ENCODE results near the gene TP53I11.

TP53I11 gene

DNA sequence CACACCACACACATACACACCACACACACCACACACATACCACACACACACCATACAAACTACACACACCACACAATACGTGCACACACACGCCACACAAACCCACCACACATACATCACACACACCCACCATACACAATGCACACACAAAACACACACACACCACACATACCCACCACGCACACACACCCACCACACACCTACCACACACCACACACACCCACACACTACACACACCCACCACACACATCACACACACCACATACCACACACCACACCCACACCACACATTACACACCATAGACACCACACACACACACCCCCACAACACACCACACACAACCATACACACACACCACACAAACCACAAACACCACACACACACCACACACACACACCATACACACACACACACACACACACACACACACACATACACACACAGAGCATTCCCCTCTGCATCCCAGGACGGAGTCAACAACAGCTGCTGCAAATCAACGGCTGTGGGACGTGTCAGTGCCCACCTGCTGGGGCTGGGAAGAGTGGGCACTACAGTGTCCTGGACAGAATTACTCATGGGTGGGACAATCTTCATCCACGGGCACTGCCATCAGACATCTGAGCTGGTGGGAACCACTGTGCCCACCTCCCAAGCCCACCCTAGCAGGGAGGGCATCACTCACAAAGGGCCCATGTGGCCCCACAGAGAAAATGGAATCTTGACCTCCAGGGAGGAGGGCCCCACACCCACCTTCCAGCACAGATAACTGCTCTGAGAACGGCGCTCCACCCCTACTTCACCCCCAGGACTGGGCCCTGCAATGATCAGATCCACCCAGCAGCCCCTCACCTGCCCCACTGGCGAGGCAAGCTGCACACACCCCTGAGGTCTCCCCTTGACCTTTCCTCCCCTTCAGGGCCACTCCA is 8.4 kb downstream of the TP53I11 start:
- Histone ChIP-seq H3K9me3 (ENCODE audit: control insufficient read depth, insufficient read depth, low read length) (no peaks in the 10 kb centered on the region), H3K9ac (ENCODE audit: low read depth, low read length) (no peak overlapping the region), H3K36me3 (ENCODE audit: control insufficient read depth, insufficient read depth, low read length) (peaks cover 20% of the 10 kb centered on the region), H3K27me3 (ENCODE audit: control insufficient read depth, insufficient read depth, low read length) (no peaks in the 10 kb centered on the region), H3K4me3 (ENCODE audit: low read depth, low read length) (no peak overlapping the region), H3K4me1 (ENCODE audit: control insufficient read depth, insufficient read depth, low read length) (peaks cover 15% of the 10 kb centered on the region)

DNA sequence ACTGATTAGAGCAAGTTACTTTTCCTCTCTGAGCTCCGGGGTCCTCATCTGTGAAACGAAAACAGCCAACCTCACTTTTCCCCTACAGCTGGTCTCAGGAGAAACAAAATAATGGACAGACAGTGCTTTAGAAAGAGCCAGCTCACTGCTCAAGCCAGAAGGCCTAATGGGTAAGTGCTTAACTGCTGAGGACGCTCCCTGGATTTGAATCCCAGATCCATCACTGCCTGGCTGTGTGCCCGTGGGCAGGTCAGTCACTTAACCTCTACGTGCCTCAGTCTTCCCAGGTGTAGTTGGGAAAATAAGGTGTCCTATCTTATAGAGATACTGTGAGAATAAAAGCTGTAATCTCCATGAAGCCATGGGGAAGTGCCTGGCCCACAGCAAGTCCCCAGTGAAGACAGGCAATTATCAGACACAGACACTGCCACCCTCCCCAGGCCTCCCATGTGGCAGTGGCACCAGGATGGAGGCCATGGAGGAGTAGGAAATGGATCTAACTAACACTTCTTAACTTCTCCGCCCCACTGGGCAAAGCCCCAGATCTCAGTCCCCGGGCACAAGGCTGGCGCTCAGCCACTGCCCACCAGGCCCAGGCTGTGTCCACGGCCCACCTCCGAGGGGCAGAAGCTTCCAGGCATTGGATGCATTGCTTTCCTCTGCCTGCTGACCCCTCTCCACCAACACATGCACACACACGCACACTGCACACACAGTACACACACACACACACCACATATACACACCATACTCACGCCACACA is 9.2 kb downstream of the TP53I11 start:
- H3K36me3 ChIP-seq (ENCODE audit: control insufficient read depth, insufficient read depth, low read length), result peaks cover 16% of the 10 kb centered on the region
- H3K9me3 ChIP-seq (ENCODE audit: control insufficient read depth, insufficient read depth, low read length), result no peaks in the 10 kb centered on the region
- peaks cover 15% of the 10 kb centered on the region for H3K4me1 ChIP-seq (ENCODE audit: control insufficient read depth, insufficient read depth, low read length)
- H3K27me3 ChIP-seq (ENCODE audit: control insufficient read depth, insufficient read depth, low read length), result no peaks in the 10 kb centered on the region
- no peak overlapping the region for H3K4me3 ChIP-seq (ENCODE audit: low read depth, low read length)
- H3K9ac ChIP-seq (ENCODE audit: low read depth, low read length), result no peak overlapping the region

DNA sequence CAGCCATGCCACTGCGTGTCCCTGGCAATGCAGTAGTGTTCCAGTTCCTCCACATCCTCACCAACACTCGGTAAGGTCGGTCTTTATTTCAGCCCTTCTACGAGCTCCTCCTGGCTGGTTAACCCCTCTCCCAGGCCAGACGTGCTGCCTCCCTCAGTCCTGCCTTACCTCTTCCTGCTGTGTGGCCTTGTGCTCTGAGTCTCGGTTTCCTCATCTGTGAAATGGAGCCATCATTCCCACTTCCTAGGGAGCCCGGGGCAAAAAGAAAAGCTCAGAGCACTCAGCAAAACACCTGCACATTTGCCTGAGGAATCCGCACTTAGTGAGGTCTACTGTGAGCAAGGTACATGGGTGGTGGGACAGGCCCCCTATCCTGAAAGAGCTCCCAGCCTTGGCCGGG is 9.8 kb downstream of the TP53I11 start:
- H3K9me3 ChIP-seq (ENCODE audit: control insufficient read depth, insufficient read depth, low read length), result no peaks in the 10 kb centered on the region
- H3K4me1 ChIP-seq (ENCODE audit: control insufficient read depth, insufficient read depth, low read length), result peaks cover 15% of the 10 kb centered on the region
- H3K36me3 ChIP-seq (ENCODE audit: control insufficient read depth, insufficient read depth, low read length), result peaks cover 12% of the 10 kb centered on the region
- H3K4me3 ChIP-seq (ENCODE audit: low read depth, low read length), result no peak overlapping the region
- no peak overlapping the region for H3K9ac ChIP-seq (ENCODE audit: low read depth, low read length)
- no peaks in the 10 kb centered on the region for H3K27me3 ChIP-seq (ENCODE audit: control insufficient read depth, insufficient read depth, low read length)

DNA sequence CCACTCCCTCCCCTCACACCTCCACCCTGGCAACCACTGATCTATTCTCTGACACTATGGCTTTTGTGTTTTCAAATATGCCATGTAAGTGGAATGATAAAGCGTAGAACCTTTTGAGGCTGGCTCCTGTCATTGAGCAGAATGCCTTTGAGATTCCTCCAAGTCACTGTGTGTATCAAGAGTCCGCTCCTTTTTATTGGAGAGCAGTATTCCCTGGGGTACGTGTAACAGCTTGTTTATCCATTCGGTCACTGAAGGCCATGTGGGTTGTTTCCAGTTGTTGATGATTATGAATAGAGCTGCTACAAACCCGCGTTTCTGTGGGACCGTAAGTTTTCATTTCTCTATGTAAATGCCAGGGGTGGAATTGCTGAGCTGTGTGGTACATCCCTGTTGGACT is 10.3 kb downstream of the TP53I11 start:
- H3K4me3 ChIP-seq (ENCODE audit: low read depth, low read length), result no peak overlapping the region
- peaks cover 12% of the 10 kb centered on the region for H3K36me3 ChIP-seq (ENCODE audit: control insufficient read depth, insufficient read depth, low read length)
- no peak overlapping the region for H3K9ac ChIP-seq (ENCODE audit: low read depth, low read length)
- H3K4me1 ChIP-seq (ENCODE audit: control insufficient read depth, insufficient read depth, low read length), result peaks cover 15% of the 10 kb centered on the region
- H3K9me3 ChIP-seq (ENCODE audit: control insufficient read depth, insufficient read depth, low read length), result no peaks in the 10 kb centered on the region
- no peaks in the 10 kb centered on the region for H3K27me3 ChIP-seq (ENCODE audit: control insufficient read depth, insufficient read depth, low read length)

DNA sequence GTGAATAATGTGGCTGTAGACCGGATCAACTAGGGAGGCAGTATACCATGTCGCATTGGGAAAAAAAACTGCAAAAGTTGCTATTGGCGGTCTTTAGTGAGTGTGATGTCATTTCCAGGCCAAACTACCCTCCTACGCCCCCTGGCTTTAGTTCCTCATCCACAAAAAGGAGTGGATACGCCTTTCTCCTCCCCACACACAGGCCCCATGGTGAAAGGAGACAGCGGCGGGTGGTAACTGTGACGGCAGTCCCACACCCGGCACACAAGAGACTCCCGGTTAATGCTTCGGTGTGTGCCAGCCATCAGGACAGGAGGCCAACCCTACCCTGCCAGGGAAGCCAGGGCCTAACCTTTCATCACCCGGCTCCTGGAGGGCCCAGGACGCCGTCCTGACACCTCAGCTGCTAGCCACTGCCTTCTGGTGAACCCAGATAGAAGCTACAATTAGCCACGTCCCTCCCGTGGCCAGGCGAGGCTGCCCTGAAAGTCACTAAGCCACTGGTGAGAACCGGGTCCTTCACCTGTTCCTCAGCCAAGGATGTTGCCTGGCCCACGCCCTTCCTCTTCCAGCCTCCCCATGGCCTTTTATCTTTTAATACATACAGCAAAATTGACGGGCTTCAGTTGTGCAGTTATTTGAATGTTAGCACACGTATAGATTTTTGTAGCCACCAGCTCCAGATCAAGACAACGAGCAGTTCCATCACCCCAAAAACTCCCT is 10.8 kb downstream of the TP53I11 start:
- no peaks in the 10 kb centered on the region for H3K27me3 ChIP-seq (ENCODE audit: control insufficient read depth, insufficient read depth, low read length)
- H3K36me3 ChIP-seq (ENCODE audit: control insufficient read depth, insufficient read depth, low read length), result peaks cover 18% of the 10 kb centered on the region
- no peaks in the 10 kb centered on the region for H3K9me3 ChIP-seq (ENCODE audit: control insufficient read depth, insufficient read depth, low read length)
- peaks cover 12% of the 10 kb centered on the region for H3K4me1 ChIP-seq (ENCODE audit: control insufficient read depth, insufficient read depth, low read length)
- H3K4me3 ChIP-seq (ENCODE audit: low read depth, low read length), result no peak overlapping the region
- H3K9ac ChIP-seq (ENCODE audit: low read depth, low read length), result no peak overlapping the region

DNA sequence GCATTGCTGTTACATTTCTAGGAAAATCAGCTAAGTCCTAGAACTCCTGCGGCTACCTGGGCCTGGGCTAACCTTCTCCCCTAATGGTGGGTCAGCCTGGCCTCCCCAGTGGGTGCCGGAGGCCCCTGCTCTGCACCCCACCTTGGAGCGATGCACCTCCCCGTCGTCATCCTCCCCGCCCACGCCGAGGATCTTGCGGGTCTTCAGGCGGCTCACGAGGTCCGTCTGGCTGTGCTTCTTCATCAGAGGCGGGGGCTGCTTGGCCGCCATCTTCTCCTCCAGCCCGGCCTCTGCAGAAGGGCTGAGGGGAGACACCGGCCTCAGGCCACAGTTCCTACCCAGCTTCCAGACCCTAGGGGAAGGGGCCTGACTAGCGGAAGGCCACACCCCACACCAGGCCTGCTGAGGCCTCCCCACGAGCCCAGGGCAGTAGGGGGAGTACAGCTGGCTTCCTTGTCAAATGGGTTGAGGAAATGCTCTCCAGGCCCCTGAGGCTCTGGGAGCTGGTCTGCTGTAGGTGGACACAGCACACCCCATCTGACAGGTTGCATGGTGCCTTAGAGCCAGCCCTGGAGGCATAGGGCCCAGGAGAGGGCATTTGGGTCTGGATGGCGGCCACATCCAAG is 12.5 kb downstream of the TP53I11 start:
- no peaks in the 10 kb centered on the region for H3K9me3 ChIP-seq (ENCODE audit: control insufficient read depth, insufficient read depth, low read length)
- no peak overlapping the region for H3K9ac ChIP-seq (ENCODE audit: low read depth, low read length)
- H3K4me3 ChIP-seq (ENCODE audit: low read depth, low read length), result no peak overlapping the region
- H3K36me3 ChIP-seq (ENCODE audit: control insufficient read depth, insufficient read depth, low read length), result peaks cover 27% of the 10 kb centered on the region
- H3K4me1 ChIP-seq (ENCODE audit: control insufficient read depth, insufficient read depth, low read length), result no peaks in the 10 kb centered on the region
- no peaks in the 10 kb centered on the region for H3K27me3 ChIP-seq (ENCODE audit: control insufficient read depth, insufficient read depth, low read length)

DNA sequence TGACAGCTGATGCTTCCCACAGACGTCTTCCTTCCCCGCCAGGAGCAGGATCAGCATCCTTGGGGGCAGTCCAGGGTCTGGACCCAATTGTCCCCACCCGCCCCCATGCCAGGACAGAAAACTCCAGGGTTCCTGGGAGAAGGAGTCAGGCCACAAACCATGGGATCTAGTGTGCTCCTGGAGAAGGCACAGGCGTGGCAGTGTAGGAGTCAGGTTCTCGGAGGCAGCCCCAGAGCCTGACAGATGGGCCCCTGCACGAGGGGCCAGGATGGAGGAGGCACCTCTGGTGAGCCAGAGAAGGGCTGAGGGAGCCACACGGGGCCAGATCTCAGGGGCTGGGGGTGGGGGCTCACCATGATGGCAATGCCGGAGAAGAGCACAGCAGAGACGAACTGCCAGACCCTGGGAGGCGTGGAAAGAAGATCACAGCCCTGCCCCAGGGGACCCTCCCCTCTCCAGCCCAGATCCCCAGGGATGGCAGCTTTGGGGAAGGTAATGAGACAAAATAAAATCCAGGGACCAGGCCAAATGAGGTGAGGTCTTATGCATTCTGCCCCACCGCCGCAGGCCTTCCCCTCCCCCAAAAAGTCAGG is 13.6 kb downstream of the TP53I11 start:
- Histone ChIP-seq H3K36me3 (ENCODE audit: control insufficient read depth, insufficient read depth, low read length) (peaks cover 23% of the 10 kb centered on the region), H3K9ac (ENCODE audit: low read depth, low read length) (no peak overlapping the region), H3K9me3 (ENCODE audit: control insufficient read depth, insufficient read depth, low read length) (no peaks in the 10 kb centered on the region), H3K4me3 (ENCODE audit: low read depth, low read length) (no peak overlapping the region), H3K27me3 (ENCODE audit: control insufficient read depth, insufficient read depth, low read length) (no peaks in the 10 kb centered on the region), H3K4me1 (ENCODE audit: control insufficient read depth, insufficient read depth, low read length) (no peaks in the 10 kb centered on the region)

DNA sequence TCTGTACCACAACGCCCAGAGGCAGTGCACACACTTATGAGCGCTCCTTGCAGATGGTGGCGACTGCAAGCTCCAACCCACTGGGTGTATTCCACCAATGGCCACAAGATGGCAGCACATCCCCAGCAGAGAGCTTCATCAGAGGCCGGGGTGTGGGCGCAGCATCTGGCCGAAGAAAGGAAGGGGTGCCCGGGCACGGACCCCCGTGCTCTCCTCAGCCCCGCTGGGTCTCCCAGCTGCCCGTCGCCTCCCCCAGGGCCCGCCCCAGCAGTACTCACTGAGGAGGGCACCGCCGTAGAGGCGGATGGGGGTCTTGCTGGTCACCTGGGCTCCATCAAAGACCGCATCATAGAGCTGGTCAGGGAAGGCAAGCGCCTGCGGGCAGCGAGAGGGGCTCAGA is 14.2 kb downstream of the TP53I11 start:
- Histone ChIP-seq H3K9me3 (ENCODE audit: control insufficient read depth, insufficient read depth, low read length) (no peaks in the 10 kb centered on the region), H3K36me3 (ENCODE audit: control insufficient read depth, insufficient read depth, low read length) (peaks cover 23% of the 10 kb centered on the region), H3K4me1 (ENCODE audit: control insufficient read depth, insufficient read depth, low read length) (no peaks in the 10 kb centered on the region), H3K4me3 (ENCODE audit: low read depth, low read length) (no peak overlapping the region), H3K9ac (ENCODE audit: low read depth, low read length) (no peak overlapping the region), H3K27me3 (ENCODE audit: control insufficient read depth, insufficient read depth, low read length) (no peaks in the 10 kb centered on the region)

DNA sequence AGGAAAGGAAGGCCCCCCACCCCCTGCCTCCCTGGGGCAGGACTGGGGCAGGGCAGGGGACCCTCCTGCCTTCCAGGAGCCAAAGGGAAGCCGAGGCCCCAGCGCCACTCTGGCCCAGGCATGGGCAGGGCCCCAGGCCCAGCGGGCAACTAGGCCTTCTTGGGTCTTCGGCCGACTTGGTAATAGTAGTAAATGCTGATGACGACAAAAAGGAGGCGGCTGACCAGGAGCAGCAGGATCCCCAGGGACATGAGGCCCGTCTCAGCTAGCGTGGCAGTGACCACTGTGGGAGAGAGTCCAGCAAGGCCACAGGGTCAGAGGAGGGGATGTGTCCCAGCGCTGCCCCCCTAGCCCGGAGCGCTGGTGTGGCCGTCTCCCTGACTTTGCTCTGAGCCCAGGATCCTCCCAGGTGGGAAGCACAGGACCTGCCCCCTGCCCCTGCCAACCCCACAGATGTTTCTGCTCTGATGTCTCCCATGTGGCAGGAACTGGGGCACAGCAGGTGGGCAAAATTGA is 15.9 kb downstream of the TP53I11 start:
- peaks cover 17% of the 10 kb centered on the region for H3K36me3 ChIP-seq (ENCODE audit: control insufficient read depth, insufficient read depth, low read length)
- H3K4me3 ChIP-seq (ENCODE audit: low read depth, low read length), result no peak overlapping the region
- H3K9ac ChIP-seq (ENCODE audit: low read depth, low read length), result no peak overlapping the region
- no peaks in the 10 kb centered on the region for H3K9me3 ChIP-seq (ENCODE audit: control insufficient read depth, insufficient read depth, low read length)
- no peaks in the 10 kb centered on the region for H3K27me3 ChIP-seq (ENCODE audit: control insufficient read depth, insufficient read depth, low read length)
- no peaks in the 10 kb centered on the region for H3K4me1 ChIP-seq (ENCODE audit: control insufficient read depth, insufficient read depth, low read length)

DNA sequence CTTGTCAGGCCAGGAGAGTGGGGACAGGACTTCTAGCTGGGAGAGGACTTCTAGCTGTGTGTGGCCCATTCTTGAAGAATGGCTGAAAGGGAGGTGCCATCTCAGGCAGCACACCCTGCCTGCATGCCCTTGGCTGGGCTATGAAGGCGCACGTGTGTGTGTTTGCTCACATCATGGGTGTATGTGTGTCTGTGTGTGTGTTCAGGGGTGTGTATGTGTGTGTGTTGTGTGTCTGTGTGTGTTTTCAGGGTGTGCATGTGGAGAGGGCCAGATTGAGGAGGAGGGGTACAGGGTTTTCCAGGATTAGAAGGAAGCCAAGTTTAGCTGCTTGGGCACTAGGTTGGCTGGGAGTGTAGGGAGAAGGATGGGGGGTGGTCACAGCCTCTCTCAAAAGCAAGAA is 16.6 kb downstream of the TP53I11 start:
- H3K36me3 ChIP-seq (ENCODE audit: control insufficient read depth, insufficient read depth, low read length), result peaks cover 17% of the 10 kb centered on the region
- no peak overlapping the region for H3K4me3 ChIP-seq (ENCODE audit: low read depth, low read length)
- no peaks in the 10 kb centered on the region for H3K27me3 ChIP-seq (ENCODE audit: control insufficient read depth, insufficient read depth, low read length)
- H3K9me3 ChIP-seq (ENCODE audit: control insufficient read depth, insufficient read depth, low read length), result no peaks in the 10 kb centered on the region
- no peak overlapping the region for H3K9ac ChIP-seq (ENCODE audit: low read depth, low read length)
- no peaks in the 10 kb centered on the region for H3K4me1 ChIP-seq (ENCODE audit: control insufficient read depth, insufficient read depth, low read length)

DNA sequence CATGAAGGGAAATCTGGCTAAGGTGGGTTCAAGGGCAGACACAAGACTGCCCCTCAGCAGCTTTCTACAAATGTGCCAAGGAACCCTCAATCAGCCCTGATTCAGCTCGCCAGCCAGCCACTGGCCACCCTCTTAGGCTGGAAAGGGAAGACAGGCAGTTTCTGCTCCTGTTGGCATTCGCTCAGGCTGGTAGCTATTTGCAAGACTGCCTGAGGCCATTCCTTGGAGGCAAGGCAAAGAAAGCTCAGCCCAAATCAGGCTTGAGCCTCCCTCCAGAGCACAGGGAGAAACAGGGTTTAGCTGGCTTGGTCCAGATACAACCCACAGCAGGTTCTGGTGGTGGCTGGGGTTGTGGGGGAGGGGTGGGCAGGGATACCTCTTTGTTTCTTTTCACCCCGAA is 19.2 kb downstream of the TP53I11 start:
- Histone ChIP-seq H3K4me1 (ENCODE audit: control insufficient read depth, insufficient read depth, low read length) (peaks cover 8% of the 10 kb centered on the region), H3K36me3 (ENCODE audit: control insufficient read depth, insufficient read depth, low read length) (peaks cover 15% of the 10 kb centered on the region), H3K9ac (ENCODE audit: low read depth, low read length) (peak overlapping the region; percentile 54), H3K4me3 (ENCODE audit: low read depth, low read length) (no peak overlapping the region), H3K27me3 (ENCODE audit: control insufficient read depth, insufficient read depth, low read length) (no peaks in the 10 kb centered on the region), H3K9me3 (ENCODE audit: control insufficient read depth, insufficient read depth, low read length) (no peaks in the 10 kb centered on the region)
